SK-N-SH treated with all-trans-retinoic acid at 6 μM for 48 hours (cell line): ENCODE measurements around the gene ATP11A.

Experiments
- ATAC-seq: fragments of 200-7000 bp; cut with Tn5 transposase; 3 replicates; pipeline ENCODE4 v1.9.1; 2020; ENCODE audit warnings: mild to moderate bottlenecking, moderate library complexity
- ARNTL ChIP-seq: fragments of 450-650 bp; formaldehyde crosslinking; IDR thresholded peaks from 2 replicates; pipeline ENCODE4 v1.5.0; 2020; ENCODE audit warnings: low read depth, mild to moderate bottlenecking, moderate library complexity, borderline replicate concordance
- BACH2 ChIP-seq: fragments of 250-450 bp; sonication (Bioruptor Pico); IDR thresholded peaks from 2 replicates; pipeline ENCODE4 v1.9.0; 2021; ENCODE audit warnings: mild to moderate bottlenecking, borderline replicate concordance
- CREB5 ChIP-seq: fragments of 250-450 bp; sonication (Bioruptor Pico); IDR thresholded peaks from 2 replicates; pipeline ENCODE4 v1.5.1; 2020; ENCODE audit warnings: low read depth, mild to moderate bottlenecking, moderate library complexity
- CSDC2 ChIP-seq: fragments of 250-450 bp; sonication (Bioruptor Pico); IDR thresholded peaks from 2 replicates; pipeline ENCODE4 v1.5.0; 2020; ENCODE audit warnings: mild to moderate bottlenecking, moderate library complexity
- CSRNP3 ChIP-seq: fragments of 250-450 bp; sonication (Bioruptor Pico); IDR thresholded peaks from 2 replicates; pipeline ENCODE4 v1.5.1; 2021; ENCODE audit warnings: mild to moderate bottlenecking, moderate library complexity
- ESRRG ChIP-seq: fragments of 250-450 bp; sonication (Bioruptor Pico); IDR thresholded peaks from 2 replicates; pipeline ENCODE4 v1.6.1; 2021; ENCODE audit warnings: mild to moderate bottlenecking
- ISL1 ChIP-seq: fragments of 250-450 bp; sonication (Bioruptor Pico); IDR thresholded peaks from 2 replicates; pipeline ENCODE4 v2.1.2; 2022; ENCODE audit warnings: mild to moderate bottlenecking, moderate library complexity
- PATZ1 ChIP-seq: fragments of 250-450 bp; sonication (Bioruptor Pico); IDR thresholded peaks from 2 replicates; pipeline ENCODE4 v1.8.0; 2020; ENCODE audit warnings: mild to moderate bottlenecking, moderate library complexity, borderline replicate concordance
- POU6F1 ChIP-seq: fragments of 250-450 bp; sonication (Bioruptor Pico); IDR thresholded peaks from 2 replicates; pipeline ENCODE4 v1.8.0; 2021; ENCODE audit warnings: low read depth, mild to moderate bottlenecking, moderate library complexity, borderline replicate concordance
- PPARA ChIP-seq: fragments of 250-450 bp; sonication (Bioruptor Pico); IDR thresholded peaks from 2 replicates; pipeline ENCODE4 v1.5.0; 2020; ENCODE audit warnings: mild to moderate bottlenecking, borderline replicate concordance
- RARB ChIP-seq: fragments of 250-450 bp; sonication (Bioruptor Pico); IDR thresholded peaks from 2 replicates; pipeline ENCODE4 v1.8.0; 2021; ENCODE audit warnings: mild to moderate bottlenecking, moderate library complexity
- TCF4 ChIP-seq: fragments of 250-450 bp; sonication (Bioruptor Pico); IDR thresholded peaks from 2 replicates; pipeline ENCODE4 v1.8.0; 2021; ENCODE audit warnings: mild to moderate bottlenecking, moderate library complexity, borderline replicate concordance
- TOX ChIP-seq: fragments of 250-450 bp; sonication (Bioruptor Pico); IDR thresholded peaks from 2 replicates; pipeline ENCODE4 v1.8.0; 2021; ENCODE audit warnings: mild to moderate bottlenecking, moderate library complexity, borderline replicate concordance
- TSHZ2 ChIP-seq: fragments of 250-450 bp; sonication (Bioruptor Pico); IDR thresholded peaks from 2 replicates; pipeline ENCODE4 v1.5.0; 2020; ENCODE audit warnings: mild to moderate bottlenecking, moderate library complexity
- ZC3H10 ChIP-seq: fragments of 250-450 bp; sonication (Bioruptor Pico); IDR thresholded peaks from 2 replicates; pipeline ENCODE4 v1.5.1; 2021; ENCODE audit warnings: mild to moderate bottlenecking, moderate library complexity
- ZFP3 ChIP-seq: fragments of 250-450 bp; sonication (Bioruptor Pico); IDR thresholded peaks from 2 replicates; pipeline ENCODE4 v1.5.0; 2020; ENCODE audit warnings: mild to moderate bottlenecking, moderate library complexity
- ZFP30 ChIP-seq: fragments of 450-650 bp; formaldehyde crosslinking; IDR thresholded peaks from 2 replicates; pipeline ENCODE4 v1.5.0; 2022; ENCODE audit warnings: mild to moderate bottlenecking, moderate library complexity
- ZNF70 ChIP-seq: fragments of 450-650 bp; formaldehyde crosslinking; IDR thresholded peaks from 2 replicates; pipeline ENCODE4 v1.5.0; 2020; ENCODE audit warnings: mild to moderate bottlenecking, moderate library complexity
- ZNF8 ChIP-seq: fragments of 450-650 bp; formaldehyde crosslinking; IDR thresholded peaks from 2 replicates; pipeline ENCODE4 v1.5.0; 2020; ENCODE audit warnings: mild to moderate bottlenecking, moderate library complexity

The ATP11A gene

DNA sequence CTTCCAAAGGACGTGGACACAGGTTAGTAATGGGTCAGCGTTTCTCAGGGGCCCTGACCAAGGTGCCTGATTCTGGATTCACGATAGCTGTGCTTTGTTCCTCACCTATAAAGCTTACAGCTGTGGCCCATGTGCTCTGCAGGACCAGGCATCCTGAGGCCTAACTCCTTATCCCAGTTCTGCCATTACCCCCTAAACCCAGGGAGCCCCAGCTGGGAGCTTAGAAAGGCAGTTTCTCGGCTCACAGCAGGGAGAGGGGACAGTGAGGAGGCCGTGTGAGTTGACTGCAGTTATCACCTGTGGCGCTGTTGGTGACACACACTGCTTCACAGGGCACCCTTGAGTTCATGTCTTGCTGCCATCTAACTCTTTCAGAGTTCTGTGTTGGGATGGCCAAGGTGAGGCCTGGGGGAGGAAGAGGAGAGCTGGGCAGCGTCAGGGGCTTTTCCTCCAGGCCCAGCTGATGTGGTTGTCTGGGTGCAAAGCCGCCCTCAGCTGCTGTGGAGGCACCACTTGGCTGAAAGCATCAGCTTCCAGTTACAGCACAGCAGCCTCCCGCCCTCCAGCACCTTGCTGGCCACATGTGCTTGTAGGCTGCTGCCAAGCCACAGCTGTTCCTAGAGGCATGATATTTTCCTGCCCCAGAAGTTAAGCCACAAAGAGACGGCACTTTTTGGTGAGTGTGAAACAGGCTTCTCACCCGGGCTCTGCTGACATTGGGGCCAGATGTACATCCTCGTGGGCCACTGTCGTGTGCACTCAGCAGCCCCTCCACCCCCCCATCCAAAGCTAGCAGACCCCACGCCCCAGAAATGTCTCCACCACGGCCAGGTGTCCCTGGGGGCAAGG, 179.6 kb downstream of the ATP11A start:
- no peak for ATAC-seq
- no peak for TF ChIP-seq POU6F1 (CRISPR knock-in tag)
- no peak for TF ChIP-seq BACH2 (CRISPR knock-in tag)
- TF ChIP-seq PATZ1 (CRISPR knock-in tag), result no peak
- no peak for TF ChIP-seq RARB (CRISPR knock-in tag)
- TF ChIP-seq ZNF8 (CRISPR knock-in tag), result no peak
- no peak for TF ChIP-seq ISL1 (CRISPR knock-in tag)
- TF ChIP-seq ZFP30 (CRISPR knock-in tag), result no peak
- no peak for TF ChIP-seq ARNTL (CRISPR knock-in tag)
- TF ChIP-seq CREB5 (CRISPR knock-in tag), result no peak
- TF ChIP-seq ZFP3 (CRISPR knock-in tag), result no peak
- no peak for TF ChIP-seq ZNF70 (CRISPR knock-in tag)
- TF ChIP-seq TSHZ2, result no peak
- TF ChIP-seq ESRRG (CRISPR knock-in tag), result no peak
- no peak for TF ChIP-seq TCF4 (CRISPR knock-in tag)
- no peak for TF ChIP-seq CSRNP3
- no peak for TF ChIP-seq CSDC2 (CRISPR knock-in tag)

- no peak for ATAC-seq
- TF ChIP-seq ZC3H10 (CRISPR knock-in tag) (no peak), TSHZ2 (no peak), CSDC2 (CRISPR knock-in tag) (no peak), TOX (CRISPR knock-in tag) (no peak), BACH2 (CRISPR knock-in tag) (no peak), PPARA (CRISPR knock-in tag) (no peak), POU6F1 (CRISPR knock-in tag) (no peak), ZFP30 (CRISPR knock-in tag) (no peak), ARNTL (CRISPR knock-in tag) (no peak)
These were observed 180.2 kb downstream of the ATP11A start for GRCh38 chr13:112870051-112870331.
